ENCODE data around the gene USH2A.

Gene USH2A

DNA sequence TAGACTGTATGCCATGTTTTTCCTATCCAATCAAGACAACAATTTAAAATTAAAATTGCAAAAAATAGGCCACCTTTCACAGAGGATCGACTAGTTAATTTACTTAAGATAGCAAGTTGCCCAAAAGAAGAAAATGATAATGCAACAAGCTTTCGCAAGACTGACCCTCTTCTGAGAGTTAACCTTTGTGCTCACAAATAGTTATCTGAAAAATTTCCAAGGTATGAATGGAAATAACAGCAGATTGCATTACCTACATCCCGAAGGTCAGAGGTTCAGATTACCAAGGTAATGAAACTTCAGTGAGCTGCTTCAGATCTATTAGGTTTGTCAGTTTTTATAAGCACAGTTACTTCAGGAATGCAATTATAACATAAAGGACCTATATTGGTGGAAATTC, 558.2 kb downstream of the USH2A start:
- no peak overlapping the region for H3K27ac Mint-ChIP-seq
- H3K27me3 Mint-ChIP-seq, result no peaks in the 10 kb centered on the region
- intact Hi-C loops (cut with micrococcal nuclease), result no loop called here
- no peak overlapping the region for H3K4me3 Mint-ChIP-seq
- no peaks in the 10 kb centered on the region for H3K36me3 Mint-ChIP-seq (ENCODE audit: low read depth)
- H3K9me3 Mint-ChIP-seq, result no peaks in the 10 kb centered on the region
- H3K4me1 Mint-ChIP-seq (ENCODE audit: low read depth), result no peaks in the 10 kb centered on the region

GRCh38 chr1:215863796-215864195, 559.5 kb downstream of the USH2A start:
- intact Hi-C loops (cut with micrococcal nuclease), result no loop called here
- Mint-ChIP-seq H3K27ac (no peak overlapping the region), H3K36me3 (ENCODE audit: low read depth) (no peaks in the 10 kb centered on the region), H3K9me3 (no peaks in the 10 kb centered on the region), H3K4me1 (ENCODE audit: low read depth) (no peaks in the 10 kb centered on the region), H3K4me3 (no peak overlapping the region), H3K27me3 (no peaks in the 10 kb centered on the region)

GRCh38 chr1:215860833-215861232, 562.4 kb downstream of the USH2A start:
- Mint-ChIP-seq H3K36me3 (ENCODE audit: low read depth) (no peaks in the 10 kb centered on the region), H3K4me1 (ENCODE audit: low read depth) (no peaks in the 10 kb centered on the region), H3K9me3 (peaks cover 16% of the 10 kb centered on the region), H3K27ac (no peak overlapping the region), H3K27me3 (no peaks in the 10 kb centered on the region), H3K4me3 (no peak overlapping the region)
- intact Hi-C loops (cut with micrococcal nuclease), result no loop called here

GRCh38 chr1:215857317-215857716, 565.9 kb downstream of the USH2A start:
- Mint-ChIP-seq H3K36me3 (ENCODE audit: low read depth) (no peaks in the 10 kb centered on the region), H3K4me3 (no peak overlapping the region), H3K27ac (no peak overlapping the region), H3K9me3 (peaks cover 32% of the 10 kb centered on the region), H3K4me1 (ENCODE audit: low read depth) (no peaks in the 10 kb centered on the region), H3K27me3 (no peaks in the 10 kb centered on the region)
- intact Hi-C loops (cut with micrococcal nuclease), result no loop called here

DNA sequence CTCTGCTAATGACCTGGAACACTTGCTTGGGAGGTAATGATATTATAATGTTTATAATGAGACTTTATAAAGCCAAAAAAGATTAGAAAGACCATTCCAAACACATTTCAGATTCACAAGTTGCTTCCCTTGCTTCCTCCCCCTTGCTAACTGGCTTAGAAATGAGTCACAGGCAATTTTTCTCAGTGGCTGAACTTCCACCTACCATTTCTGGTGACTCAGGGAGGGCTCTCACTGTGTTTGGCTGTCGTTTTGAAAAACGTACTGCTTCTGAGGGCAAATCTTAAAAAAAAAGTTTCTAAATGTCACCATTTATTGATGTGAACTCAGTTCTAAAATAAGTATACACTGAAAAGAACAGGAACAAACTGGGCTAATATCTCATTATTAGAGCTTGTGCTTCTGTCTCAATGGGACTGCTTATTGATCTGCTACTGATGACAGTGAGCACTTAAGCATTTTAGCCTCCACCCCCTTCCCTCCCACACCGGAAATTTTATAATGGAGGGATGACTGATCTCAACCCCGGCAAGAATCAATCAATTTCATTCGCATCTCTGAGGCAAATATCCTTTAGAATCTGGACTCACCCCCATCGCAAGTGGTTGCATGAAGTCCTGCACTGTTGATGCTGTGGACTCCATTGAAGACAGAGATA, 577.9 kb downstream of the USH2A start:
- intact Hi-C loops (cut with micrococcal nuclease), result no loop called here
- no peaks in the 10 kb centered on the region for H3K27me3 Mint-ChIP-seq
- no peaks in the 10 kb centered on the region for H3K36me3 Mint-ChIP-seq (ENCODE audit: low read depth)
- H3K4me1 Mint-ChIP-seq (ENCODE audit: low read depth), result no peaks in the 10 kb centered on the region
- H3K27ac Mint-ChIP-seq, result no peak overlapping the region
- H3K4me3 Mint-ChIP-seq, result no peak overlapping the region
- H3K9me3 Mint-ChIP-seq, result peaks cover 30% of the 10 kb centered on the region

GRCh38 chr1:215844777-215845176, 578.5 kb downstream of the USH2A start:
- H3K27ac Mint-ChIP-seq, result no peak overlapping the region
- H3K4me3 Mint-ChIP-seq, result no peak overlapping the region
- H3K36me3 Mint-ChIP-seq (ENCODE audit: low read depth), result no peaks in the 10 kb centered on the region
- peaks cover 30% of the 10 kb centered on the region for H3K9me3 Mint-ChIP-seq
- H3K27me3 Mint-ChIP-seq, result no peaks in the 10 kb centered on the region
- H3K4me1 Mint-ChIP-seq (ENCODE audit: low read depth), result no peaks in the 10 kb centered on the region
- intact Hi-C loops (cut with micrococcal nuclease), result no loop called here

GRCh38 chr1:215844266-215844665, 579.0 kb downstream of the USH2A start:
- no peaks in the 10 kb centered on the region for H3K4me1 Mint-ChIP-seq (ENCODE audit: low read depth)
- no peak overlapping the region for H3K4me3 Mint-ChIP-seq
- H3K27me3 Mint-ChIP-seq, result no peaks in the 10 kb centered on the region
- H3K36me3 Mint-ChIP-seq (ENCODE audit: low read depth), result no peaks in the 10 kb centered on the region
- peaks cover 30% of the 10 kb centered on the region for H3K9me3 Mint-ChIP-seq
- intact Hi-C loops (cut with micrococcal nuclease), result no loop called here
- H3K27ac Mint-ChIP-seq, result no peak overlapping the region

- no peaks in the 10 kb centered on the region for H3K4me1 Mint-ChIP-seq (ENCODE audit: low read depth)
- intact Hi-C loops (cut with micrococcal nuclease), result no loop called here
- H3K9me3 Mint-ChIP-seq, result peaks cover 36% of the 10 kb centered on the region
Measured at GRCh38 chr1:215842905-215843304, 580.3 kb downstream of the USH2A start.

GRCh38 chr1:215835951-215836350, 587.3 kb downstream of the USH2A start:
- Mint-ChIP-seq H3K4me3 (no peak overlapping the region), H3K27me3 (no peaks in the 10 kb centered on the region), H3K36me3 (ENCODE audit: low read depth) (no peaks in the 10 kb centered on the region), H3K9me3 (peaks cover 22% of the 10 kb centered on the region), H3K4me1 (ENCODE audit: low read depth) (no peaks in the 10 kb centered on the region), H3K27ac (no peak overlapping the region)
- intact Hi-C loops (cut with micrococcal nuclease), result no loop called here

More at GRCh38 chr1:215842905-215843304, 580.3 kb downstream of the USH2A start:
- H3K4me3 Mint-ChIP-seq, result no peak overlapping the region
- no peaks in the 10 kb centered on the region for H3K27me3 Mint-ChIP-seq
- no peaks in the 10 kb centered on the region for H3K36me3 Mint-ChIP-seq (ENCODE audit: low read depth)
- H3K27ac Mint-ChIP-seq, result no peak overlapping the region

- Mint-ChIP-seq H3K36me3 (ENCODE audit: low read depth) (no peaks in the 10 kb centered on the region), H3K9me3 (peaks cover 24% of the 10 kb centered on the region), H3K4me3 (no peak overlapping the region), H3K4me1 (ENCODE audit: low read depth) (no peaks in the 10 kb centered on the region), H3K27me3 (no peaks in the 10 kb centered on the region), H3K27ac (no peak overlapping the region)
- intact Hi-C loops (cut with micrococcal nuclease), result no loop called here
Measured at GRCh38 chr1:215833941-215834729, 589.1 kb downstream of the USH2A start.

DNA sequence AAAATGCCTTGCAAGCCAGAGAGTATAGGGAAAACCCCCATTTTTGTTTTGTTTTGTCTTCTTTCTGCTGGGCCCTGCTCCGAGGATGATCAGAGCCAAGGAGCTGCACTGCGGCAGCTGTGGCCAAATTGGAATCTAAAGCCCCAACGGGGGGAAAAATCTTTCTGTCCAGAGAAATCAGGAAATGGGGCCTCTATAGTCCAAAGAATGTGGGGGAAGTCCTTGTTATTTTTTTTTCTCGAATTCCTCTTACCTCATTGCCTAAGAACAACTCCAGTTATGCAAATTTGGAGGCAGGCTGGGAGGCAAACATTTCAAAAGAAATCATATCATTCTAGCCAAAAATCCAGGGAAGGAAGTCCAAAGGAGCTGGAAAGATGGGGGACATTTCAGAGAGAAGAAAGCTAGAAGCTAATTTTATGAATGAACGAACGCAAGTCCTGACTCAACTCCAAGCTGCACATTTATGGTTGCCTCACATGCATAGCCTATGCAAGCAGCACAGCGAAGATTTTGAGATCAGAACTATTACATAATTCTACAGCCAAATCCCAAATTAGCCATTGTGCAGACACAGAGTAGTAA, 592.9 kb downstream of the USH2A start:
- H3K4me3 Mint-ChIP-seq, result no peak overlapping the region
- peaks cover 18% of the 10 kb centered on the region for H3K9me3 Mint-ChIP-seq
- H3K27ac Mint-ChIP-seq, result no peak overlapping the region
- intact Hi-C loops (cut with micrococcal nuclease), result no loop called here
- H3K4me1 Mint-ChIP-seq (ENCODE audit: low read depth), result no peaks in the 10 kb centered on the region
- no peaks in the 10 kb centered on the region for H3K27me3 Mint-ChIP-seq
- H3K36me3 Mint-ChIP-seq (ENCODE audit: low read depth), result no peaks in the 10 kb centered on the region

GRCh38 chr1:215825056-215825455, 598.2 kb downstream of the USH2A start:
- Mint-ChIP-seq H3K9me3 (no peaks in the 10 kb centered on the region), H3K4me1 (ENCODE audit: low read depth) (no peaks in the 10 kb centered on the region), H3K36me3 (ENCODE audit: low read depth) (no peaks in the 10 kb centered on the region), H3K4me3 (no peak overlapping the region), H3K27ac (no peak overlapping the region), H3K27me3 (no peaks in the 10 kb centered on the region)
- intact Hi-C loops (cut with micrococcal nuclease), result no loop called here

- Mint-ChIP-seq H3K27me3 (no peaks in the 10 kb centered on the region), H3K4me1 (ENCODE audit: low read depth) (no peaks in the 10 kb centered on the region), H3K4me3 (no peak overlapping the region), H3K9me3 (no peaks in the 10 kb centered on the region), H3K36me3 (ENCODE audit: low read depth) (no peaks in the 10 kb centered on the region), H3K27ac (no peak overlapping the region)
- intact Hi-C loops (cut with micrococcal nuclease), result no loop called here
Measured at GRCh38 chr1:215824245-215824644, 599.0 kb downstream of the USH2A start.

- intact Hi-C loops (cut with micrococcal nuclease), result no loop called here
- no peaks in the 10 kb centered on the region for H3K36me3 Mint-ChIP-seq (ENCODE audit: low read depth)
- no peaks in the 10 kb centered on the region for H3K9me3 Mint-ChIP-seq
- no peaks in the 10 kb centered on the region for H3K27me3 Mint-ChIP-seq
- H3K4me3 Mint-ChIP-seq, result no peak overlapping the region
- H3K4me1 Mint-ChIP-seq (ENCODE audit: low read depth), result no peaks in the 10 kb centered on the region
- H3K27ac Mint-ChIP-seq, result no peak overlapping the region
Measured at GRCh38 chr1:215819114-215819513, 604.1 kb downstream of the USH2A start.
